Subcutaneous abdominal adipose tissue (tissue), 5 donors: ENCODE results near the gene PCDHA4.
A peak's percentile ranks its signal among the peaks of the same experiment; 100 is the strongest.

Experiments
- H3K27ac ChIP-seq: one replicate; pipeline ENCODE4 v1.7.0; 2013; ENCODE audit warnings: low read depth, mild to moderate bottlenecking, inconsistent platforms, low read length, moderate library complexity
- H3K27me3 ChIP-seq, 5 donors: one replicate each; pipeline ENCODE4 v1.7.0; 2013; ENCODE audit warnings: low read length in 5 of 5, inconsistent platforms in 1 of 5; ENCODE audit not compliant: control insufficient read depth in 5 of 5, insufficient read depth in 4 of 5
- H3K36me3 ChIP-seq, 5 donors: one replicate each; pipeline ENCODE4 v1.7.0; 2013; ENCODE audit warnings: low read length in 5 of 5; ENCODE audit not compliant: control insufficient read depth in 5 of 5, insufficient read depth in 5 of 5
- H3K4me1 ChIP-seq, 5 donors: one replicate each; pipeline ENCODE4 v1.7.0; 2013; ENCODE audit warnings: low read length in 5 of 5, mild to moderate bottlenecking in 3 of 5, moderate library complexity in 1 of 5; ENCODE audit not compliant: control insufficient read depth in 5 of 5, insufficient read depth in 5 of 5
- H3K4me3 ChIP-seq, 5 donors: one replicate each; pipeline ENCODE4 v1.7.0; 2013; ENCODE audit warnings: low read length in 5 of 5, low read depth in 1 of 5
- H3K9ac ChIP-seq, 5 donors: one replicate each; pipeline ENCODE4 v1.7.0; 2013; ENCODE audit warnings: low read length in 5 of 5, mild to moderate bottlenecking in 4 of 5, moderate library complexity in 3 of 5
- H3K9me3 ChIP-seq, 5 donors: one replicate each; pipeline ENCODE4 v1.7.0; 2013; ENCODE audit warnings: low read length in 5 of 5; ENCODE audit not compliant: control insufficient read depth in 5 of 5
- donor health status: healthy.
- donor health status: healthy.
- donor health status: healthy.
- donor health status: healthy.
- donor health status: healthy.

Gene PCDHA4

GRCh38 chr5:140857177-140857986 lies 50.5 kb downstream of the PCDHA4 start:
- Histone ChIP-seq H3K4me3 (peak overlapping the region in 1 of 5 donors; percentile 29), H3K4me1 (no peaks in the 10 kb centered on the region), H3K27me3 (peaks cover 0 to 14% (median 4%) of the 10 kb centered on the region in 5 donors), H3K9ac (no peak overlapping the region), H3K9me3 (peaks cover 0 to 29% (median 20%) of the 10 kb centered on the region in 5 donors), H3K36me3 (no peaks in the 10 kb centered on the region), H3K27ac (no peak overlapping the region)

GRCh38 chr5:140857987-140858240 lies 51.0 kb downstream of the PCDHA4 start:
- no peaks in the 10 kb centered on the region for H3K36me3 ChIP-seq
- no peak overlapping the region for H3K27ac ChIP-seq
- peaks cover 0 to 14% (median 6%) of the 10 kb centered on the region in 5 donors for H3K27me3 ChIP-seq
- no peak overlapping the region for H3K9ac ChIP-seq
- no peaks in the 10 kb centered on the region for H3K4me1 ChIP-seq
- H3K4me3 ChIP-seq: peak overlapping the region in 1 of 5 donors; percentile 29
- peaks cover 0 to 35% (median 26%) of the 10 kb centered on the region in 5 donors for H3K9me3 ChIP-seq

GRCh38 chr5:140862441-140863295 lies 55.8 kb downstream of the PCDHA4 start:
- H3K36me3 ChIP-seq: no peaks in the 10 kb centered on the region
- H3K4me1 ChIP-seq: no peaks in the 10 kb centered on the region
- H3K9ac ChIP-seq: no peak overlapping the region
- H3K27me3 ChIP-seq: peaks cover 0 to 13% (median 10%) of the 10 kb centered on the region in 5 donors
- peaks cover 0 to 28% (median 21%) of the 10 kb centered on the region in 5 donors for H3K9me3 ChIP-seq
- H3K27ac ChIP-seq: no peak overlapping the region
- H3K4me3 ChIP-seq: no peak overlapping the region
